GM12878 (cell line): ENCODE measurements around the gene TMEM259. TPM values are rescaled to one million over a fixed set of nuclear protein-coding genes. Genes with fewer than 3 reads are reported as not detected.

ENCODE experiments used
- DPF2 ChIP-seq: fragments of 450-650 bp; IDR thresholded peaks from 2 replicates; pipeline ENCODE4 v1.6.1; 2017; ENCODE audit warnings: mild to moderate bottlenecking
- EED ChIP-seq: sonication (generic); IDR thresholded peaks from 2 replicates; pipeline ENCODE4 v1.6.1; 2016; ENCODE audit warnings: antibody characterized with exemption, low read depth
- FOXM1 ChIP-seq: IDR thresholded peaks from 2 replicates; pipeline ENCODE4 v1.6.1; 2012; ENCODE audit warnings: low read depth, mild to moderate bottlenecking, inconsistent platforms, low read length, moderate library complexity
- GATAD2B ChIP-seq: fragments of 450-650 bp; conservative IDR thresholded peaks from 2 replicates; pipeline ENCODE4 v1.6.1; 2017; ENCODE audit warnings: low read depth, mild to moderate bottlenecking, moderate library complexity
- KAT2A ChIP-seq: conservative IDR thresholded peaks from 2 replicates; pipeline ENCODE4 v1.6.1; 2011; ENCODE audit warnings: low read depth, low read length; ENCODE audit not compliant: control insufficient read depth
- NR2C2 ChIP-seq: IDR thresholded peaks from 2 replicates; pipeline ENCODE4 v1.6.1; 2011; ENCODE audit warnings: borderline replicate concordance, low read depth; ENCODE audit not compliant: control insufficient read depth, insufficient read length
- POLR2A ChIP-seq: IDR thresholded peaks from 2 replicates; pipeline ENCODE4 v1.6.1; 2011; ENCODE audit warnings: low read depth, mild to moderate bottlenecking, low read length
- SMAD5 ChIP-seq: IDR thresholded peaks from 2 replicates; pipeline ENCODE4 v1.6.1; 2016; ENCODE audit warnings: antibody characterized with exemption, low read depth
- SP1 ChIP-seq: IDR thresholded peaks from one replicate; pipeline ENCODE4 v1.6.1; 2011; ENCODE audit warnings: low read depth, low read length
- TARDBP ChIP-seq: IDR thresholded peaks from 2 replicates; pipeline ENCODE4 v1.6.1; 2016; ENCODE audit warnings: borderline replicate concordance
- TBL1XR1 ChIP-seq: IDR thresholded peaks from 2 replicates; pipeline ENCODE4 v1.6.1; 2012; ENCODE audit warnings: low read depth, low read length, improper control_type of control experiment
- TCF7 ChIP-seq: IDR thresholded peaks from 2 replicates; pipeline ENCODE4 v1.6.1; 2014; ENCODE audit warnings: antibody characterized with exemption, borderline replicate concordance
- YBX1 ChIP-seq: fragments of 450-650 bp; IDR thresholded peaks from 2 replicates; pipeline ENCODE4 v1.6.1; 2016; ENCODE audit warnings: antibody characterized with exemption
- YY1 ChIP-seq: IDR thresholded peaks from 2 replicates; pipeline ENCODE4 v1.6.1; 2011; ENCODE audit warnings: low read depth, mild to moderate bottlenecking, low read length
- ZBTB4 ChIP-seq: fragments of 450-650 bp; formaldehyde crosslinking; IDR thresholded peaks from 2 replicates; pipeline ENCODE4 v1.4.0; 2022; ENCODE audit warnings: mild to moderate bottlenecking, moderate library complexity
- polyA plus RNA-seq, 11 experiments: library from polyadenylated mRNA; depleted of rRNA in 4 of 11; unstranded in 6 of 11; stranded (reverse) in 5 of 11; fragments of >200 nt; fragmentation: Nextera tagmentation in 4 of 11; fragmentation: Illumina TruSeq in 1 of 11; extraction: Ambion mirVana in 4 of 11; extraction: Trizol in 1 of 11; gene quantifications; 1 replicate in 1 of 11; 2 replicates in 10 of 11; pipeline versions ENCODE4 v1.2.1 to v1.2.3, GENCODE V29; 2011 to 2016; ENCODE audit warnings: inconsistent platforms in 2 of 11, missing spikeins in 2 of 11, low read depth in 1 of 11
- total RNA-seq, 4 experiments: library from RNA; depleted of rRNA in 3 of 4; stranded (reverse); fragments of >200 nt in 3 of 4; fragmentation: Illumina TruSeq in 1 of 4; extraction: Trizol in 1 of 4; gene quantifications; 2 replicates each; pipeline versions ENCODE4 v1.2.1 to v1.2.3, GENCODE V29; 2013 to 2021
- TF ChIP-seq, protein P1 (sequence below): fragments of 450-650 bp; IDR thresholded peaks from 2 replicates; pipeline ENCODE4 v1.6.1; 2017; ENCODE audit warnings: low read depth, mild to moderate bottlenecking, moderate library complexity
- TF ChIP-seq, protein P2 (sequence below): fragments of 450-650 bp; IDR thresholded peaks from 2 replicates; pipeline ENCODE4 v1.6.1; 2018; ENCODE audit warnings: mild to moderate bottlenecking, low read depth, moderate library complexity; ENCODE audit not compliant: partially characterized antibody

TMEM259 gene
- total and polyA plus RNA-seq, 10 of the 15 experiments (the other 5 are each of a cell fraction or from before 2014, with no cell fraction given): 0.43 to 184 (median 62.0) TPM

DNA sequence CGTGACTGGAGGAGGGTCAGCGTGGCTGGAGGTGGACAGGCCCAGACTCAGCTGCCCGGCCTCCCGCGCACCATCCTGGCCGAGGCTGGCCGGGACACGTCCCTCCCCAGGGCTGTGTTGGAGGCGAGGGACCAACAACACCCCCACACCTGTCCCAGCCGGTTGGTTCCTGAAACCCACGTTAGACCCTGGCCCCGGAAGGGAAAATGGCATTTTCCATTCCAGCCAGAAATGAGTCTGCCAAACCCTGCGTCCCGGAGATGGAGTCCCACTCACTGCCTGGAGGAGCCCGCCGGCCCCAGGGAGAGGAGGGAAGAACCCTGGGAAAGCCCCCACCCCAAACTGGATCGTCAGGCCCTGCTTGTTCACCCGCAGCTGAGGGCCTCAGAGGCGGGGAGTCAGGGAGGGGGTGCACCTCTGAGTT, 41.6 kb downstream of the TMEM259 start (continued):
- TF ChIP-seq, protein P1, sequence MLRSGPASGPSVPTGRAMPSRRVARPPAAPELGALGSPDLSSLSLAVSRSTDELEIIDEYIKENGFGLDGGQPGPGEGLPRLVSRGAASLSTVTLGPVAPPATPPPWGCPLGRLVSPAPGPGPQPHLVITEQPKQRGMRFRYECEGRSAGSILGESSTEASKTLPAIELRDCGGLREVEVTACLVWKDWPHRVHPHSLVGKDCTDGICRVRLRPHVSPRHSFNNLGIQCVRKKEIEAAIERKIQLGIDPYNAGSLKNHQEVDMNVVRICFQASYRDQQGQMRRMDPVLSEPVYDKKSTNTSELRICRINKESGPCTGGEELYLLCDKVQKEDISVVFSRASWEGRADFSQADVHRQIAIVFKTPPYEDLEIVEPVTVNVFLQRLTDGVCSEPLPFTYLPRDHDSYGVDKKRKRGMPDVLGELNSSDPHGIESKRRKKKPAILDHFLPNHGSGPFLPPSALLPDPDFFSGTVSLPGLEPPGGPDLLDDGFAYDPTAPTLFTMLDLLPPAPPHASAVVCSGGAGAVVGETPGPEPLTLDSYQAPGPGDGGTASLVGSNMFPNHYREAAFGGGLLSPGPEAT: peak; percentile 74
- TF ChIP-seq YY1: no peak
- TF ChIP-seq, protein P2, sequence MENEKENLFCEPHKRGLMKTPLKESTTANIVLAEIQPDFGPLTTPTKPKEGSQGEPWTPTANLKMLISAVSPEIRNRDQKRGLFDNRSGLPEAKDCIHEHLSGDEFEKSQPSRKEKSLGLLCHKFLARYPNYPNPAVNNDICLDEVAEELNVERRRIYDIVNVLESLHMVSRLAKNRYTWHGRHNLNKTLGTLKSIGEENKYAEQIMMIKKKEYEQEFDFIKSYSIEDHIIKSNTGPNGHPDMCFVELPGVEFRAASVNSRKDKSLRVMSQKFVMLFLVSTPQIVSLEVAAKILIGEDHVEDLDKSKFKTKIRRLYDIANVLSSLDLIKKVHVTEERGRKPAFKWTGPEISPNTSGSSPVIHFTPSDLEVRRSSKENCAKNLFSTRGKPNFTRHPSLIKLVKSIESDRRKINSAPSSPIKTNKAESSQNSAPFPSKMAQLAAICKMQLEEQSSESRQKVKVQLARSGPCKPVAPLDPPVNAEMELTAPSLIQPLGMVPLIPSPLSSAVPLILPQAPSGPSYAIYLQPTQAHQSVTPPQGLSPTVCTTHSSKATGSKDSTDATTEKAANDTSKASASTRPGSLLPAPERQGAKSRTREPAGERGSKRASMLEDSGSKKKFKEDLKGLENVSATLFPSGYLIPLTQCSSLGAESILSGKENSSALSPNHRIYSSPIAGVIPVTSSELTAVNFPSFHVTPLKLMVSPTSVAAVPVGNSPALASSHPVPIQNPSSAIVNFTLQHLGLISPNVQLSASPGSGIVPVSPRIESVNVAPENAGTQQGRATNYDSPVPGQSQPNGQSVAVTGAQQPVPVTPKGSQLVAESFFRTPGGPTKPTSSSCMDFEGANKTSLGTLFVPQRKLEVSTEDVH: no peak
- no peak for TF ChIP-seq NR2C2
- TF ChIP-seq TBL1XR1: no peak
- TF ChIP-seq GATAD2B: no peak; the same call in 1 of the 2 replicates
- TF ChIP-seq DPF2: peak; percentile 54; the same call in 1 of the 2 replicates
- TF ChIP-seq KAT2A: no peak
- TF ChIP-seq YBX1: no peak
- TF ChIP-seq TARDBP: no peak
- TF ChIP-seq TCF7: no peak
- TF ChIP-seq POLR2A: peak; percentile 44; the same call in 1 of the 2 replicates
- peak; percentile 29 for TF ChIP-seq SP1
- no peak for TF ChIP-seq FOXM1
- peak; percentile 78 for TF ChIP-seq EED
- no peak for TF ChIP-seq SMAD5
- no peak for TF ChIP-seq ZBTB4 (CRISPR knock-in tag)
